ENCODE measurements around the gene C10orf95.

Gene C10orf95

GRCh38 chr10:102455893-102456471 lies 4.6 kb upstream of the C10orf95 start (continued):
- TF ChIP-seq ZNF18 (tag by site-specific recombination; IDR thresholded peaks at IDR 0.05): no peak
- TF ChIP-seq ZNF518A (tag by site-specific recombination; conservative IDR thresholded peaks at IDR 0.05; ENCODE audit: low read depth): peak; percentile 41; the same call in 1 of the 2 replicates
- TF ChIP-seq ZNF366 (tag by site-specific recombination; conservative IDR thresholded peaks at IDR 0.05): peak; percentile 71
- peak; percentile 73; the same call in 1 of the 2 replicates for TF ChIP-seq KLF17 (tag by site-specific recombination; IDR thresholded peaks at IDR 0.05)
- 0 out of 2 replicates have a peak, but pooled peaks have one; percentile 39 for TF ChIP-seq ZNF391 (tag by site-specific recombination; IDR thresholded peaks at IDR 0.05; ENCODE audit: borderline replicate concordance, low read depth)
- TF ChIP-seq ZNF398 (tag by site-specific recombination; IDR thresholded peaks at IDR 0.05): peak; percentile 39; the same call in 1 of the 2 replicates
- TF ChIP-seq ZNF324 (tag by site-specific recombination; IDR thresholded peaks at IDR 0.05): peak; percentile 30; the same call in 1 of the 2 replicates
- peak; percentile 47 for TF ChIP-seq OSR2 (tag by site-specific recombination; IDR thresholded peaks at IDR 0.05)
- no peak for TF ChIP-seq ZNF37A (tag by site-specific recombination; IDR thresholded peaks at IDR 0.05)
- peak; percentile 63; the same call in 1 of the 2 replicates for TF ChIP-seq ZNF558 (tag by site-specific recombination; IDR thresholded peaks at IDR 0.05)
- TF ChIP-seq ZNF658 (tag by site-specific recombination; IDR thresholded peaks at IDR 0.05): no peak
- no peak for TF ChIP-seq GLI2 (tag by site-specific recombination; IDR thresholded peaks at IDR 0.05; ENCODE audit: borderline replicate concordance, low read depth)
- no peak for TF ChIP-seq ZNF704 (tag by site-specific recombination; IDR thresholded peaks at IDR 0.05)
- no peak for TF ChIP-seq ZNF341 (tag by site-specific recombination; IDR thresholded peaks at IDR 0.05; ENCODE audit: low read depth)
- no peak for TF ChIP-seq BCL11A (tag by site-specific recombination; IDR thresholded peaks at IDR 0.05; ENCODE audit: low read depth)
- no peak for TF ChIP-seq ZNF776 (tag by site-specific recombination; IDR thresholded peaks at IDR 0.05; ENCODE audit: borderline replicate concordance)
- peak; percentile 74 for TF ChIP-seq ZBTB17 (tag by site-specific recombination; IDR thresholded peaks at IDR 0.05)
- peak; percentile 54; the same call in 1 of the 2 replicates for TF ChIP-seq ZBTB10 (tag by site-specific recombination; IDR thresholded peaks at IDR 0.05)
- no peak for TF ChIP-seq ZNF433 (tag by site-specific recombination; IDR thresholded peaks at IDR 0.05; ENCODE audit: low read depth)
- peak; percentile 86 for TF ChIP-seq ZNF600 (tag by site-specific recombination; IDR thresholded peaks at IDR 0.05)
- TF ChIP-seq ZSCAN16 (tag by site-specific recombination; IDR thresholded peaks at IDR 0.05): no peak
- TF ChIP-seq ZNF354C (tag by site-specific recombination; IDR thresholded peaks at IDR 0.05; ENCODE audit: borderline replicate concordance, low read depth): no peak
- no peak for TF ChIP-seq ZNF585B (tag by site-specific recombination; IDR thresholded peaks at IDR 0.05)
- no peak for TF ChIP-seq ZNF580 (tag by site-specific recombination; IDR thresholded peaks at IDR 0.05)
- TF ChIP-seq IKZF3 (tag by site-specific recombination; IDR thresholded peaks at IDR 0.05): peak; percentile 69; the same call in 1 of the 2 replicates
